Fibroblast of the conjunctiva (primary cell): ENCODE measurements around the gene ZNF709.
"Not testable (repeated sequence)": the region's sequence is repeated elsewhere in the genome, so short reads cannot be mapped to it uniquely, and the experiment has no call there.

Experiments
- DNase-seq: peaks from one replicate; pipeline ENCODE4 v3.0.0-alpha.2; 2010; ENCODE audit warnings: low read depth

Gene ZNF709

GRCh38 chr19:12484371-12485051, at the start of gene ZNF709:
Gene ZNF709, minus strand, starts transcription at chr19:12484816. Its CDS starts 159 bp downstream, at chr19:12484657.
- peak; percentile 59 for DNase-seq

- DNase-seq = peak; percentile 2
Measured at GRCh38 chr19:12527034-12527836, 42.6 kb upstream of the ZNF709 start.

GRCh38 chr19:12526542-12526941, 41.9 kb upstream of the ZNF709 start:
- no peak for DNase-seq

GRCh38 chr19:12521996-12522395, 37.4 kb upstream of the ZNF709 start:
- DNase-seq = no peak

GRCh38 chr19:12513531-12514061, 29.0 kb upstream of the ZNF709 start:
- DNase-seq = no peak

- no peak for DNase-seq
Measured at GRCh38 chr19:12497032-12497431, 12.4 kb upstream of the ZNF709 start.

- no peak for DNase-seq
Measured at GRCh38 chr19:12496480-12496879, 11.9 kb upstream of the ZNF709 start.

GRCh38 chr19:12495002-12495802, 10.6 kb upstream of the ZNF709 start:
- DNase-seq = peak; percentile 33

GRCh38 chr19:12494260-12494860, 9.7 kb upstream of the ZNF709 start:
- DNase-seq = no peak

GRCh38 chr19:12486265-12486783, 1.7 kb upstream of the ZNF709 start:
- not testable (repeated sequence) for DNase-seq

GRCh38 chr19:12485571-12485970, 955 bp upstream of the ZNF709 start:
- DNase-seq = no peak

GRCh38 chr19:12485052-12485416, 418 bp upstream of the ZNF709 start:
- DNase-seq = no peak

- DNase-seq = no peak
Measured at GRCh38 chr19:12484011-12484370, 625 bp downstream of the ZNF709 start.

GRCh38 chr19:12482509-12482886, 2.1 kb downstream of the ZNF709 start:
- no peak for DNase-seq

GRCh38 chr19:12481781-12482508, 2.7 kb downstream of the ZNF709 start:
- no peak for DNase-seq

- no peak for DNase-seq
Measured at GRCh38 chr19:12478234-12478941, 6.2 kb downstream of the ZNF709 start.

GRCh38 chr19:12467651-12468050, 17.0 kb downstream of the ZNF709 start:
- DNase-seq = not testable (repeated sequence)

GRCh38 chr19:12465211-12465610, 19.4 kb downstream of the ZNF709 start:
- no peak for DNase-seq

- no peak for DNase-seq
Measured at GRCh38 chr19:12464769-12465168, 19.8 kb downstream of the ZNF709 start.

GRCh38 chr19:12464139-12464538, 20.5 kb downstream of the ZNF709 start:
- not testable (repeated sequence) for DNase-seq
